ENCODE results near the gene CREB3L2.

DNA sequence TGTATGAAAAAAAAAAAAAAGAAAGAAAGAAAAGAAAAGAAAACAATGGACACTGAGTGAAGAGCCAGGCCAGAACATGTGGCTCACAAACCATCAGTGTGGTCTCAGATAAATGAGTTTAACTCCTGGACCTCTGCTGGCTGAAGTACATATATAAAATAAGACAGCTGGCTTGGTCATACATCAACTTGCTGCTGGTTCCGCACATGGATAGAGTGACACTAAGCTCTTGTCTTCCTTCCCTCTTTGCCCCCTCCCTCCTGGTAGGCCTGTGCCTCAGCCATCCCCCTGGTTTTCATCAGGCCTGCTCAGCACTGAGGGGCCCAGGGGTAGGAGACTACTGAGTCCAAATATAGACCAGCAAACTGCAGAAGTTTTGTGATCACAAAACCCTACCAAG, 97.1 kb downstream of the CREB3L2 start:
- TF ChIP-seq, protein P1, sequence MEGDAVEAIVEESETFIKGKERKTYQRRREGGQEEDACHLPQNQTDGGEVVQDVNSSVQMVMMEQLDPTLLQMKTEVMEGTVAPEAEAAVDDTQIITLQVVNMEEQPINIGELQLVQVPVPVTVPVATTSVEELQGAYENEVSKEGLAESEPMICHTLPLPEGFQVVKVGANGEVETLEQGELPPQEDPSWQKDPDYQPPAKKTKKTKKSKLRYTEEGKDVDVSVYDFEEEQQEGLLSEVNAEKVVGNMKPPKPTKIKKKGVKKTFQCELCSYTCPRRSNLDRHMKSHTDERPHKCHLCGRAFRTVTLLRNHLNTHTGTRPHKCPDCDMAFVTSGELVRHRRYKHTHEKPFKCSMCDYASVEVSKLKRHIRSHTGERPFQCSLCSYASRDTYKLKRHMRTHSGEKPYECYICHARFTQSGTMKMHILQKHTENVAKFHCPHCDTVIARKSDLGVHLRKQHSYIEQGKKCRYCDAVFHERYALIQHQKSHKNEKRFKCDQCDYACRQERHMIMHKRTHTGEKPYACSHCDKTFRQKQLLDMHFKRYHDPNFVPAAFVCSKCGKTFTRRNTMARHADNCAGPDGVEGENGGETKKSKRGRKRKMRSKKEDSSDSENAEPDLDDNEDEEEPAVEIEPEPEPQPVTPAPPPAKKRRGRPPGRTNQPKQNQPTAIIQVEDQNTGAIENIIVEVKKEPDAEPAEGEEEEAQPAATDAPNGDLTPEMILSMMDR (conservative IDR thresholded peaks at IDR 0.05; ENCODE audit: low read length): no peak
- TF ChIP-seq EZH2phosphoT487 (IDR thresholded peaks at IDR 0.05; ENCODE audit: borderline replicate concordance, low read depth, low read length): no peak

Measured in OCI-LY7 (cell line).